DND-41 (cell line): ENCODE results near the gene PDE4B.

Experiments
- CTCF ChIP-seq: IDR thresholded peaks from 2 replicates; pipeline ENCODE4 v1.5.1; 2012; ENCODE audit warnings: borderline replicate concordance, low read length, moderate library complexity, mild to moderate bottlenecking; ENCODE audit not compliant: poor library complexity, severe bottlenecking; ENCODE audit errors: extremely low read depth
- EZH2 ChIP-seq: IDR thresholded peaks from 3 replicates; pipeline ENCODE4 v1.6.1; 2012; ENCODE audit warnings: borderline replicate concordance, low read depth, mild to moderate bottlenecking, moderate library complexity, low read length, inconsistent platforms; ENCODE audit not compliant: severe bottlenecking

GRCh38 chr1:66119148-66119547, 326.5 kb downstream of the PDE4B start:
- TF ChIP-seq EZH2 (no peak), CTCF (no peak)
